HL-60/S4 (cell line): Measurements from ENCODE around the gene LRRC75B.
"Not testable (repeated sequence)": the region's sequence is repeated elsewhere in the genome, so short reads cannot be mapped to it uniquely, and the experiment has no call there.

Experiments
- in situ Hi-C: fragments of 300-500 bp; cut with MboI; formaldehyde crosslinking; loops from 2 replicates; pipeline ENCODE4 v1.14.3; 2022; ENCODE audit warnings: low sequenced_read_pairs

Gene LRRC75B

DNA sequence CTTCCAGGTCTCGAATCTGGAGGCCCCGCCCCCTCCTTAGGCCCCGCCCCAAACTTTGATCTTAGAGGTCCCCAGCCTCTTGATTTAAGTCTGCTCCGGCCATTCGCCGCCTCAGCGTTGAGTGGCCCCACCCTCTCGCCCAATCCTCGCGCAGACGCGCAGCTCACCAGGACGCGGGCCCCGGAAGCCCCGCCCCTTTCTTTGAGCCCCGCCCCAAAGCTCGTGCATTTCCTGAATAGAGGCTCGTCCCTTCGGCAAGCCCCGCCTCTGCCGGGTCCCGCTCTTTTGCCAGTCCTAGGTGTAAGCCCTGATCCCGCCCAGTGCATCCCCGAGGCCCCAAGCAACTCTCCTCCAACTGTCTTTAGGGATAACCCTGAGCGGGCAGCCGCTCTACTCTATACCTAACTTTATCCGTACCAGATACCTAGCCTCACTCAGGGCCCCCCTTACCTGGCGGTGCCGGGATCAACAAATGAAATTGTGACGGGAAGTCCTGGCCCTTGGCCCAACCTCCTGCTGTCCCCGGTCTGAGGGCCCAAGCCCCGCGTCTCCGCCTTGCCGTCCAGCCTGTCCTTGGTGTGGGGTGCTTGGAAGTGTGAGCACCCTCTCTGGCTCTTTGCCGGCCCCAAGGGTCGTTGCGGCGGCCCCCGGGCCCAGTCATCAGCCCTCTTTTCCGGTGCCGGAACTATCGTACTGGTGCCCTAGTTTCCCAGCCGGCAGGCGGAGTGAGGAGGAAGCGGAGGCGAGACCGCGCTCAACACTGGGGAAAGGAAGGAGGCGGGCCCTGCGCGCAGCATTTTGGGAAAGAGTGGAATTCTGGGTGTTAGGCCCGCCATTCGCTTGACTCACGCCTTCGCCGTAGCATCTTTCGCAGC is 37.5 kb downstream of the LRRC75B start, which contains the start of gene SNRPD3:
SNRPD3 (plus strand) TSS at position 835 of the 875 bp plus-strand sequence. CDS start 1,676 bp downstream, outside the sequence.
- in situ Hi-C loops = no loop called here

DNA sequence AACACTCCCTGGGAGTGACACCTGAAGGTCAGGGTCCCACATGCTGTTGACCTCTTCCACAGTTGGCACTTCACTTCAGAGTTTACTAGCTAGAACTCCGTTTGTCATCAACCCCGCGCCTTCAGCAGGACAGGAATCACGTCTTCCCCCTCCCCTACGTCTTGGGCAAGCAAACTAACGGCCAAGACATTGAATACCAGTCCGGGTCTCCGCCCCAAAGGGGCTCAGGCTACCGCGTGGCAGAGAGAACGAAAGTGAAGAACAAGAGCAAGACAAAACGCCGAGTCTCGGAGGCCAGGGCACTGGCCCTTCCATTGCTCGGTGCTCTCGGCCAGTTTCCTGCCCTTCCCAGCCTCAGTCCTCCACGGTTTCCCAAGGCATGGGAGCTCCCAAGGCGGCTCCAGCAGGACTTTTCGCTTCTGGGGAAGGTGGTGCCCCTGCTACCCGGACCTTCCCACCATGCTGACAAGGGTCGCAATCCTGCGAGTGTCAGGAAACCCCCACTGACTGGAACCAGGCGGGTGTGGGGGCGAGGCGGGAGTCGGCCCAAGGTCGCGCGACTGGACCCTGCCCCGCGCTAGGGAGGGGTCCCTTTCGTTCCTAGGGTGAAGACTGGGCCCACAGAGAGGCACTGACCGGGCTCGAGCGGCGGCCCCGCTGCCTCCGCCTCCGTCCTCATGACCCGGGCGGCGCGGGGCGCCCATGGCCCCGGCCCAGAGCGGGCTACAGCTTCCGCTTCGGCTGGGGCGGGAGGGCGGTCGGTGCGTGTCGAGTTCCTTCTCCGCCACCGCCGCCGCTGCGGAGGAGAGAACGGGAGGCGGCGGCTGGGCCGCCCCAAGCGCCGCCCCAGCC is 38.3 kb downstream of the LRRC75B start, which contains the start of gene GUCD1:
GUCD1 (minus strand) TSS at position 826 of the 852 bp plus-strand sequence; CDS start at position 679, 147 bp downstream.
- in situ Hi-C loops = no loop called here

GRCh38 chr22:24553597-24554312 is 39.1 kb downstream of the LRRC75B start:
- in situ Hi-C loops = no loop called here

GRCh38 chr22:24552503-24553286 is 40.2 kb downstream of the LRRC75B start:
- in situ Hi-C loops = not testable (repeated sequence)

DNA sequence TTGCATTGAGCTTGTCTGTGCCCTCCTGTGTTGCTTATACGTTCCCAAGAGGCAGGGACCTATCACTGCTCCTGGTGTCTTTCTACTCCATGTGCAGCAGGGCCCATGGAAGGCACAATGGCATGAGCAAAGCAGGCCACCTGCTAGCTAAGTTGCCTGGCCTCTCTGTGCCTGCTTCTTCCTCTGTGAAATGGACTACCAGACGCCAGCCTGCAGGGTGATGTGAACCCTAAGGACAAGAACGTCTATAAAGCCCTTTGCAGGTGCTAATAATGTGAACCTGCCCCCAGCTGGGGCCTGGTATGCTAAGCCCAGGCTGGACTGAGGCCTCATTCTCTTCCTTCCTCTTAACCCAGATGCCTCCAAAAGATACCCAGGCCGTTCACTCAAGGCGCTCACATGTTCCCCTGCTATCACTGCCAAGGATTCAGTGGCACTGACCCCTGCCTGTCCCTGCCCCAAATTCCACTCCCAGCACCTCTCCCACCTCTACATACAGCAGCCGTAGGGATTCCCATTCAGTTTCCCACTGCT is 41.9 kb downstream of the LRRC75B start:
- in situ Hi-C loops = no loop called here

DNA sequence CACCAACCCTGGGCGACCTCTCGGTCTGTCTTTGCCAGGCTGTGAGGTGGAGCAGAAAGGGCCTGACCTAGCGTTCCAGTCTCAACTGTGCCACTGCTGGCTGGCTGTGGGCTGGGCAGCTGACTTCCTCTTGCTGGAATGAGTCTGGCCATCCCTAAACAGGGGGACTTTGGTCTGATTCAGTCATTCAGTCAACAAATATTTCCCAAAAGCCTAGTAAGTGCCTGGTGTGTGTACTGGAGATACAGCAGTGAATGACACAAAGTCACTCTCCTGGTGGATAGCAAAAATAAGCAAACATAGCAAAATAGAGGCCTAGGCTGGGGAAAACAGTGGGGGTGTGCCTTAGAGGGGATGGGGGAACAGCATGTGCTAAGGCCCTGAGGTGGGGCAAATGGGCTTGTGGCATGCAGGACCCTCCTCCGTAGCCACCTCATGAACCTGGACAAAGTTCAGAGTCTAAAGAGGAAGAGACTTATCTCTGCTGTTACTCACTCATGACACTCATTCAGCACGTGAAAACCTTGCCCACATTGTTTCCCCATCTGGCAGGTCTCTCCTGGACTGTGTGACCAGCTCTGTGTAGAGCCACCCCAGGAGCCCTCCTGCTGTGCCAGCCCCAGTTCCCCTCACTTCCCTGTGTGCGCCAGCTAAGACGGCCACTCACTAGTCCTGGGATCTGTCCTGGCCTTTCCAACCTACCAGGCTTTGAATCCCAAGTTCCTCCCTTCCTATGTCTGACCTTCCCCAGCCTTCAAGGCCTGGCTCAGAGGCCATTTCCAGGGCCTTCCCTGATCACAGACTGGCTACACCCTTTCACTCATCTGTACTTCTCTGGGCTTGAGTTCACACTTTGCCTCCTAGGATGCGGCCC is 42.6 kb downstream of the LRRC75B start:
- in situ Hi-C loops = no loop called here

DNA sequence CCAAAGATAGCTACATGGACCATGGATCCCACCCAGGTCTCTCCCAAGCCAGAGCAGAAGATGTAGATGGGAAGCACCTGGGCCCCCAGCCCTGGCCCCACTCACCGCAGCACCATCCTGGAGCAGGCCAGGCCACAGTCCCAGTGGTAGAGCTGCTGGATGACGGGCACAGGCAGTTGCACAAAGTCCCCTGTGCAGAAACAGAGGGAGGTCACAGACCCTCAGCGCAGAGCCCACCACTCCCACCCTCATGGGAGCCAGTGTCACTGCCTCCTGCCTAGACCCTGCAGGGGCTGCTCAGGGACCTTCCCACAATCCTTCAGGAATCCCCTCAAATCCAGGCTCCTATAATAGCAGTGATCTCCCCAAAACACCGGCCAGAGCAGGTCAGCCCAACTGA is 44.1 kb downstream of the LRRC75B start:
- in situ Hi-C loops = loop anchor here (25.0 kb wide), 1 partner anchor 537 kb away; the partner anchor contains the start of genes CABIN1 and GSTT4

GRCh38 chr22:24543679-24544243 is 49.1 kb downstream of the LRRC75B start:
- in situ Hi-C loops = loop anchor here (25.0 kb wide), 1 partner anchor 531 kb away; the partner anchor contains the start of genes CABIN1 and GSTT4

GRCh38 chr22:24543185-24543601 is 49.7 kb downstream of the LRRC75B start:
- in situ Hi-C loops = loop anchor here (25.0 kb wide), 1 partner anchor 531 kb away; the partner anchor contains the start of genes CABIN1 and GSTT4

DNA sequence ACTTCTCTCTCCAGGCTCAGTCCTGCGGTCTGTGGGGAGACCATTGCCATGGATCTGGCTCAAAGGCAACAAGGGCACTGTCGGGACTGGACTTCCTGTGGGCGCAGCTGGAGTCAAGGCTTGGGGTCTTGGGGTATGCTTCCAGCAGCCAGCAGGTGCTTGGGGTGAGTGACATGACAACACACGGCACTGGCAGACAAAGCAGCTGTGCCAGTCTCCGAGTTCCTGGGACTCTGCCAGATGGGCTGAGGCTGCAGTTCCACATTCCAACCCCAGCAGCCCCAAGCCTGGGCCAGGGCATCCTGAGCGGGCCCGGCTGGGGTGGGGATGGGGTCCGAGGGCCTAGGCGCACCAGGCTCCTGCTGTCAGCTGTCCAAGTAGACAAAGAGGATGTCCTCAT is 50.2 kb downstream of the LRRC75B start:
- in situ Hi-C loops = loop anchor here (25.0 kb wide), 1 partner anchor 530 kb away; the partner anchor contains the start of genes CABIN1 and GSTT4

GRCh38 chr22:24541681-24542515 is 51.0 kb downstream of the LRRC75B start:
- in situ Hi-C loops = loop anchor here (25.0 kb wide), 1 partner anchor 530 kb away; the partner anchor contains the start of genes CABIN1 and GSTT4

DNA sequence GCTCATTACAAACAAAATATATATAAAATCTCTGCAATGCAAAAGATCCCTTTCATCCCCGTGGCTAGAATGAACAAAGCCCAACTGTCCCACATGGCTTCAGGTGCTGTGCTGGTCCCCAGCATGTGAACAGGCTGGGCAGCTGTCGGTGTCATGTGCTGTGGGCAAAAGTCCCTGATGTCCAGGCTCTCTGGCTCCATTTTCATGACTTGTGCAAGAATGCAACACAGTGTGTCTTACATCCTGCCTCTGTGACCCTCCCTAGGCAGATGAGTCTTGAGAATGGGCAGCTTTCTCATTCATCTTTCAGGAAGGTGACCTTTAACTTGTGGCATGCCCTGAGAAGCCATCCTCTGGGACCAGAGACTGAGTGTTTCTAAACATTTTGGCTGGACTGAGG is 52.4 kb downstream of the LRRC75B start:
- in situ Hi-C loops = loop anchor here (25.0 kb wide), 1 partner anchor 528 kb away; the partner anchor contains the start of genes CABIN1 and GSTT4

DNA sequence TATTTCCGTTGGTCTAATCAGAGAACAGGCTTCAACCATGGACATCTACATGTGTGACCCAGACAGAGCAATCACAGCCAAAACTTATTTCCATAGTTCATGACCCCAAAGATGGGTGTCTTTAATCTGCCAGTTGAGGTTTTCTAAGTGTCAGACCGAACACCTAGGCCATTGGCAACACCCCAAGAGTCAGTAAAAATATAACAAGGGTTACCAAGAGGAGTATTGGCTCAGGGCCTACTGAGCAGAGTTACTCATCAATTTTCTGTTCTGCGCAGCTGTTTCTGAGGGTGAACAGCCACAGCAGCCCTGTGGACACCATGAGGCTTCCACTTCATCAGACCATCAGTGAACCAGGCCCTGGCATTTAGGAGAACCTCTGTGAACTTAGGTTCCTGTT is 56.8 kb downstream of the LRRC75B start:
- in situ Hi-C loops = loop anchor here (25.0 kb wide), 1 partner anchor 524 kb away; the partner anchor contains the start of genes CABIN1 and GSTT4
